ENCODE results near the gene APOB. TPM values are rescaled to one million over a fixed set of nuclear protein-coding genes. Genes with fewer than 3 reads are reported as not detected.
A peak's percentile ranks its signal among the peaks of the same experiment; 100 is the strongest.

The APOB gene
- total and polyA plus RNA-seq, 2 of the 13 experiments (the other 11 are each of a cell fraction or from before 2014, with no cell fraction given) = 1,569 to 2,515 TPM

GRCh38 chr2:21037671-21038108 is 6.2 kb downstream of the APOB start (continued):
- no peak for TF ChIP-seq ZHX2 (IDR thresholded peaks at IDR 0.05; ENCODE audit: low read depth)
- no peak for TF ChIP-seq ZHX2 (CRISPR knock-in tag; IDR thresholded peaks at IDR 0.05; ENCODE audit: borderline replicate concordance)
- no peak for TF ChIP-seq SMAD3 (CRISPR knock-in tag; IDR thresholded peaks at IDR 0.05)
- TF ChIP-seq RBM22 (optimal IDR thresholded peaks at IDR 0.05; ENCODE audit: low read length) = peak; percentile 99
- TF ChIP-seq SATB2 (CRISPR knock-in tag; IDR thresholded peaks at IDR 0.05) = 0 out of 2 replicates have a peak, but pooled peaks have one; percentile 12
- TF ChIP-seq WIZ (CRISPR knock-in tag; IDR thresholded peaks at IDR 0.05) = no peak
- TF ChIP-seq ZNF205 (CRISPR knock-in tag; IDR thresholded peaks at IDR 0.05) = no peak
- TF ChIP-seq ZNF788 (CRISPR knock-in tag; IDR thresholded peaks at IDR 0.05; ENCODE audit: borderline replicate concordance) = peak; percentile 35; the same call in 1 of the 2 replicates
- no peak for TF ChIP-seq ZNF678 (CRISPR knock-in tag; IDR thresholded peaks at IDR 0.05)
- TF ChIP-seq SMAD9 (CRISPR knock-in tag; IDR thresholded peaks at IDR 0.05) = no peak
- TF ChIP-seq PRDM15 (CRISPR knock-in tag; IDR thresholded peaks at IDR 0.05) = 0 out of 2 replicates have a peak, but pooled peaks have one; percentile 8
- no peak for TF ChIP-seq ZBTB33 (CRISPR knock-in tag; IDR thresholded peaks at IDR 0.05)
- no peak for TF ChIP-seq ZNF770 (CRISPR knock-in tag; IDR thresholded peaks at IDR 0.05)

All from HepG2 (cell line).